HG02623 (cell line): Measurements from ENCODE around the gene GPR157.

Experiments used
- ATAC-seq: cut with Tn5 transposase; IDR thresholded peaks from one replicate; pipeline ENCODE4 v1.9.1; 2021; ENCODE audit warnings: moderate library complexity; ENCODE audit not compliant: unreplicated experiment

The GPR157 gene

DNA sequence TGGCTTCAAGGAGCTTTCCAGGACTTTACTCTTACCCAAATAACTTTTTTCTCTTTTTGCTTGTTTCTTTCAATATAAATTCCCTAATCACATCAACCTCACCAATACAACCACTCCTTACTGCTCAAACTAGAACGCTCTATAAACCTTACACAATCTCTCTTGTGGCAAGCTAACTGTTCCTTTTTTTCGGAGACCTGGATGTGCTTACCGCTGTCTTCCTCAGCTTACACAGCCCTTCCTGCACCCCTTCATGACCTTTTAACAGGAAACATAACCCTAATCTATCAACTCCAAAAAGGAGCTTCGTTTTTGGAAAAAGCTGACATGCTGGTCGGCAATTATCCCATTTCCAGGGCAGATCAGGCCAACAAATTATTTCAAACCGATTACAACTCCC lies 35.3 kb downstream of the GPR157 start:
- no peak for ATAC-seq

DNA sequence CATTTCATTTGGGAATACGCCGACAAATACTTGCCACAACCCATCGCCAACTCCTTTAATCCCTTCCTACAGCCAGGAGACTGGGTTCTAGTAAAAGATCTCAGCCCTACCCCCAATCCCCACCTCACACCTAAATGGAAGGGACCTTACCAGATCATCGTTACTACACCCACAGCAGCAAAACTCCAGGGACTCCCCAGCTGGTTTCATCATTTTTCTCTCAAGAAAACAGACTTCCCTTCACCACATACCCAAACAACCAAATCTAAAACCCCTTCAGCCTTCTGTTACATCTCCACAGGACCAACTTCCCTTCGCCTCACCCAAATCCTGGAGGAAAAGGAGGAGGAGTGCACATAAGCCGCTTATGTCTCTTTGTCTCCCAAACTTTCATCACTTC lies 35.8 kb downstream of the GPR157 start:
- no peak for ATAC-seq

DNA sequence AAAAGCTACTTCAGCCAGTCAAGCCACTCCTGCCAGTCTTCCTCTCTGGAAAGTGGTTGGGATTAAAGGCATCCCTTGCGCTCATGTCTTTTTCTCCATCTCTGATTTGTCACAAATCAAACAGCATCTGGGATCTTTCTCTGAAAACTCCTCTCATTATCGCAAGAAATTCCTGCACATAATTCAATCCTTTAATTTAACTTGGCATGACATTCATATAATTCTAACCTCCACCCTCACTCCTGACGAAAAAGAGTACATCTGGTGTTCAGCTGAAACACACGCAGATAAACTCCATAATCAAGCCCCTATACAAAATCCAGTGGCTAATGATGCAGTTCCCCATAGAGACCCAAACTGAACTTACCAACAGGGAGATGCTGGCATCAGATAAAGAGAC lies 40.1 kb downstream of the GPR157 start:
- no peak for ATAC-seq

DNA sequence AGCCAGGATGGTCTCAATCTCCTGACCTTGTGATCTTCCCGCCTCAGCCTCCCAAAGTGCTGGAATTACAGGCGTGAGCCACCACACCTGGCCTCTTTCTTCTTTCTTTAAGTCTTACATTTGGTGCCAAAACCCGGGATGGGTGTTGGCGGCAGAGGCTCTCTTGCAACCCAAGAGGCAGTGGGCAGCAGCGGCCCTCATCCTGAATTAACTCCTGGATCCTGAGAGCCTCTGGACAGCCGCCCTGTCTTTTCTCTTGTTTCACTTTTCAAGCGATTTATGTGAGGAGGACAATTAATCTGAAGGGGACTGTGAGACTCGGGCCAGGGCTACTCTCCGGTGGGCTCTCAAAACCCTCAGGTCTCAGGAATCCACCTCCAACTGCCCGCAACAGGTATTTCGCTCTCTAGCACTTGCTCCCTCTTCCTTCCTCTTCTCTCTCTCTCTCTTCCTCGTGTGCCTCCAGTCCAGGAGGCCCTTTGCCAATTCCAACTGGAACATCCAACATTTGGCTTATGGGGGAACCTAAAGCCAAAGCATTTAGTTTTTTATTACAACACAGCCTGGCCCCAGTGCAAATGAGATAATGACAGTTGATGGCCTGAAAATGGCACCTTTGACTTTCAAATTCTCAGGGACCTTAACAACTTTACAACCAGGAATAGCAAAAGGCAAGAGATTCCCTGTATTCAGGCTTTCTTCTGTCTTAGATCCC lies 41.3 kb downstream of the GPR157 start:
- no peak for ATAC-seq

DNA sequence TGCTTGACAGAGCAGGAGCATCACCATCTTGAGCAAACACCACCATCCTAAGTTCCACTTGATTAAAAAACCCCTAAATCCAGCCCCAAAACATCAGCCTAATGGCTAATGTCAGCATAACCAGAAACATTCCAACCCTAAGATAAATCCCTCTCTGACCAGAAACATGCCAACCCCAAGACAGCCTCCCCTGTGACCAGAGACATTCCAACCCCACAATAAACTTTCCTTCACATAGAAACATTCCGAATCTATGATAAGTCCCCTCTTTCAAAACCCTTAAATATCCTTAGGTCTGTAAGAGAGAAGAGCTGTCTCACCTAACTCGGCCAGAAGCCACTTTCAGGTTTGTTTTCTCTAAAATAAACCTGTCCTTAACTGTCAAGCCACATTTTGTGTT lies 42.1 kb downstream of the GPR157 start:
- no peak for ATAC-seq

DNA sequence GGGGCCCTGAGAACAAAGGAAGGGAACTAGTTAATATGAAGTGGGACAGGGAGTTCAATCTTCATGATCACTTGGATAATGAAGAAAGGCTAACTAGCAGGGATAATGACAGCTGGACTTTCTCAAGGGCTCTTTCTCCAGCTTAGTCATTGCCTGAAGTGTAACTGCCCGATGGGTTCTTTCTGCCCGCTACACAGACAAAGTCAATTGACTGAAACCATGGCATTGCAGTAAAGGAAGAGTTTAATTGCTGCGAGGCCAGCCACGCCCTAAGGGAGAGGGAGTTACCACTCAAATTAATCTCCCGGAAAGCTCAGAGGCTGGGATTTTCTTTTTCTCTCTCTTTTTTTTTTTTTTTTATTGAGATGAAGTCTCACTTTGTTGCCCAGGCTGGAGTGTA lies 42.9 kb downstream of the GPR157 start:
- no peak for ATAC-seq

DNA sequence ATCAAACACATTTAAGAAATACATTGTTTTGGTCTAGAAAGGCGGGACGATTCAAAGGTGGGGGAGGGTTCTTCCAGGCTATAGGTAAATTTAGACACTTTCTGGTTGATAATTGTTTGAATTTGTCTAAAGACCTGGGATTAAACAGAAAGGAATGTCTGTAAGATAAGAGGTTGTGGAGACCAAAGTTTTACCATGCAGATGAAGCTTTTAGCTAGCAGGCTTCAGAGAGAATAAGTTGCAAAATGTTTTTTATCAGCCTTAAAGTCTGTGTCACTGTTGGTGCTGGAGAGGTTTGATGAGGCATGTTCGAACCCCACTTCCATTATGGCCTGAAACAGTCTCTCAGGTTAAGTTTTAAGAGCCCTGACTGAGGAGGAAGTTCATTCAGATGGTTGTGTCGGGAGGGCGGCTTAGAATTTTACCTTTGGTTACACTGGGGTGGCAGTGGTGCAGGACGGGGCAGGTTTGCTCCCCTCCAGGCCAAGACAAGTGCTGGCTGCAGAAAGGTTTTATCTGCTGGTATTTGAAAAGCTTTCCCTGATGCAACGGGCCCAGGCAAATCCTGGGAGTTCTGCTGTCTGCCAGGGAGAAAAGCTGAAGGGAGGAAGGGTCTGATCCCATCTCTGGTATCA lies 43.5 kb downstream of the GPR157 start:
- ATAC-seq: no peak

DNA sequence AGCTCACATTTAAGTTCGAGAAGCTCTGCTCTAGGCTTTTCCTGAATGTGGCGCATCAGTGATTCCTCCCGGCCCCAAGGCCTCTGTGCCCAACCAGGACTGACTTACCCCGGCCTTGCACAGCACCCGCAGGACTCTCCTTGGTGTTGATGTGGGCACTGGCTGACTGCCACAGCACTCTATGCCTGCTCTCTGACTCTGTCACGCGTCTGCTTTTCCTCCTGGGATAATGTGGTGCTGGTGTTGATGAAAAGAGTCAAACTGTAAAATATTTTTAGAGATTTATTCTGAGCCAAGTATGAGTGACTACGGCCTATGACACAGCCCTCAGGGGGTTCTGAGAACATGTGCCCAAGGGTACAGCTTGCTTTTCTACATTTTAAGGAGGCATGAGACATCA lies 44.0 kb downstream of the GPR157 start:
- ATAC-seq: no peak

DNA sequence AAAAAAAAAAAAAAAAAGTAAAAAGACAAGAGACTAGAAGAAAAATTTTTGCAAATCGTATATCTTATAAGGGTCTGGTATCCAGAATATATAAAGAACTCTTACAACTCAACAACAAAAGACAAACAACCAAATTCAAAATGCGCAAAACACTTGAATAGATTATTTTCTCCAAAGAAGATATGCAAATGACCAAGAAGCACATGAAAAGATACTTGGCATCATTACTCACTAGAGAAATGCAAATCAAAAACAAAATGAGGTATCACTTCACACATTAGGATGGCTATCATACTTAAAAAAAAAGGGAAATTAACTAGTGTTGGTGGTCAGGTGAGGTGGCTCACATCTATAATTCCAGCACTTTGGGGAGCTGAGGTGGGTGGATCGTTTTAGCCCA lies 47.4 kb downstream of the GPR157 start:
- ATAC-seq: no peak

DNA sequence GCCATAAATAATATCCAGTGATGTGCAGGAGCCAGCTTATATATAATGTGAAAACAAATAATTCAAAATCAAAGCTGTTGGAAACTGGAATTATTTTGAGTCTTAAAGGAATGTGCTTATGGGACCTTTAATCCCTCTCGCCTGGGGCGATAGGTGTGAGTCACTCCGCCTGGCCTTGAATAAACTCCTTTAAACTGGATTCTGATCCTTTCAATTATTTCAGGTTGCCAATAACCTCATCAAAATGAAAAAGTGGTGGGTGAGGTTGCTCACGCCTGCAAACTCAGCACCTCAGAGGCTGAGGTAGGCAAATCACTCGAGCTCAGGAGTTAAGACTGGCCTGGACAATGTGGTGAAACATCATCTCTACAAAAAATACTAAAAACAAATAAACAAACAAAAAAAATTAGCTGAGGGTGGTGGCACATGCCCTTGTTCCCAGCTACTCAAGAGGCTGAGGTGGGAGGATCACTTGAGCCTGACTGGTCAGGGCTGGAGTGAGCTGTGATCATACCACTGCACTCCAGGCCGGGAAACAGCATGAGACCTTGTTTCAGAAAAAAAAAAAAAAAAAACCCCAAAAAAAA lies 48.1 kb downstream of the GPR157 start:
- no peak for ATAC-seq

DNA sequence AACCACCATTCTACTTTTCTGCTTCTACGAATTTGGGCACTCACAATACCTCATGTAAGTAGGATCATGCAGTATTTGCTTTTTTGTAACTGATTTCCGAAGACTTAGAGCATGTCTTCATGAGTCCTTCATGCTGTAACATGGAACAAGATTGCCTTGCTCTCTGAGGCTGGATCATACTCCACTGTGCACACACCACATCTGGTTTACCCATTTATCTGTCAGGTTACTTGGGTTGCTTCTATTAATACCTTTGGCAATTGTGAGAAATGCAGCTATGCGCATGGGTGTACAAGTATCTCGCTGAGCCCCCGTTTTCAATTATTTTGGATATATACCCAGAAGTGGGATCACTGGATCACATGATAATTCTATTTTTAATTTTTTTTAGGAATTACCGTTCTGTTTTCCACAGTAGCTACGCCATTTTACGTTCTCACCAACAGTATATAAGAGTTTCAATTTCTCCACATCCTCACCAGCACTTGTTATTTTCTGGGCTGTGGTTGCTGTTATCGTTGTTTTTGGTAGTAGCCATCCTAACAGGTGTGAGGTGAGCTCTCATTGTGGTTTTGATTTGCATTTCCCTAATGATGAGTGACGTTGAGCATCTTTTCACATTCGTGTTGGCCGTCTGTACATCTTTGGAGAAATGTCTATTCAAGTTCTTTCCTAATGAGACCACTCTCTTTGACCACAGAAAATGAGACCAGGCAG lies 48.8 kb downstream of the GPR157 start:
- peak; percentile 47 for ATAC-seq

DNA sequence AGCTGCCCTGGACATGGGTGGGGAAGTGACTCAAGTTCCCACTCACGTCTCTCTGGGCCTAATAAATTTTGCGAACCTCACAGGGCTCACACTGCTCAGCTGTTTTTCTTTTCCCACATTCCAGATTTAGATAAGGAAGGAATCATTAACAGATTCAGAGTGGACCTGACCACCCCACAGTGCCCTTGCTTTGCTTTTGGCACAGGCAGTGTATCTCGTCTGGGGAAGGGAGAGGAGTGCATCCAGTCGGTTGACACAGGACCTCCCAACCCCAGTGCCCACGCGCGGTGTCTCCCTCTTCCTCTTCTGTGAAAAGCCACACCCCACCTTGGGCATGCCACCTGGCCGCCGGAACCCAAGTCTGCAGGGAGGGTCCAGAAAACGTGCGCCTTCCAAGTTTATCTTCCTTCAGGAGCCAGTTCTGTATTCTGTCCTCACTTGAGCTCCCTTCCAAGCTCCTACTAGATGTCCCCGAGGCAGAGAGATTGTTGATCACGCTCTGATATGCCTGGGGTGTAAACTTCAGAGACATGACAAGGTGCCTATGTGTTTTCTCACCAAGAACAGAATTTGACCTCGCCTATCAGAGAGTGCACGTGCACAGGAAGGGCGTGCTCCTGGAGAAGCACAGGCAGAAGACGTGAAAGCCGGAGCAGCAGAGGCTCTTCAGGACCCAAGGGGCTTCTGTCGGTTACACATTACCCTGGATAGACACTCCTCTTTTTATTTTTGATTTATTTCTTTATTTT lies 50.0 kb downstream of the GPR157 start:
- ATAC-seq: no peak

DNA sequence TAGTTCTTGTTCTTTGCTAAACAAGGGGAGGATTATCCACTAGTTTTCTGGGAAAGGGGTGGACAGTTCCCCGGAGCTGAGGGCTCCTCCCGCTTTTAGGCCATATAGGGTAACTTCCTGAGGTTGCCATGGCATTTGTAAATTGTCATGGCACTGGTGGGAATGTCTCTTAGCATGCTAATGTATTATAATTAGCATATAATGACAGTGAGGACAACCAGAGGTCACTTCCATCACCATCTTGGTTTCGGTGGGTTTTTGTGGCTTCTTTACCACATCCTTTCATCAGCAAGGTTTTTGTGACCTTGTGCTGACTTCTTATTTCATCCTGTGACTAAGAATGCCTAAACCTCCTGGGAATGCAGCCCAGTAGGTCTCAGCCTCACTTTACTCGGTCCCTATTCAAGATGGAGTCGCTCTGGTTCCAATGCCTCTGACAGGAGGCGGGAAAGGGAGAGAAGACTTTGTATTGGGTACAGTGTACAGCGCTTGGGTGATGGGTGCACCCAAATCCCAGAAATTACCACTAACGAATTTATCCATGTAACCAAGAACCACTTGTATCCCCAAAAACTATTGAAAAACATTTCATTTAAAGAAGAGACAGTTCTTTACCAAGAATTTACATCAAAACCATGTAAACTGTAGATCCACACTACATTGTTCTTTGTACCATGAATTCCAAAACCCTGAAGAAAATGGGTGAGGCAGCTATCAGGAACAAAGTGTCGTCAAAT lies 50.7 kb downstream of the GPR157 start:
- peak; percentile 41 for ATAC-seq

DNA sequence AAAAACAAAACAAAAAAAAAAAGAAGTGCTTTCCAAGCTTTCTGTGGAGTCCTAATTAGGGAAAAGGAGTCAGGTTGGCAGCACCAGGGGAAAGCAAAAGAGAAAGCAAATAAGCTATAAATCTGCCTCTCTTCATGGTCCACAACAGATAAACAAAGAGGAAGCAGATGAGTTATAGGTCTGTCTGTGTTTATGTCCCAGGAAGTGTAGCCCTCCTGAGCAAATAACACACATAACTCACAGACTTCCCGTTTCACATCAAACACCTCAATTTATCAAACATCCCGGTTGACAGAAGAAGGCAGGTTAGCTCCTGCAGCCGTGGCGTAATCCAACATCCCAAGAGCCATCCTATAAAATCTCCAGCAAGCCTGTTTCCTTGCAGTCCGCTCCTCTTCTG lies 53.9 kb downstream of the GPR157 start:
- no peak for ATAC-seq

DNA sequence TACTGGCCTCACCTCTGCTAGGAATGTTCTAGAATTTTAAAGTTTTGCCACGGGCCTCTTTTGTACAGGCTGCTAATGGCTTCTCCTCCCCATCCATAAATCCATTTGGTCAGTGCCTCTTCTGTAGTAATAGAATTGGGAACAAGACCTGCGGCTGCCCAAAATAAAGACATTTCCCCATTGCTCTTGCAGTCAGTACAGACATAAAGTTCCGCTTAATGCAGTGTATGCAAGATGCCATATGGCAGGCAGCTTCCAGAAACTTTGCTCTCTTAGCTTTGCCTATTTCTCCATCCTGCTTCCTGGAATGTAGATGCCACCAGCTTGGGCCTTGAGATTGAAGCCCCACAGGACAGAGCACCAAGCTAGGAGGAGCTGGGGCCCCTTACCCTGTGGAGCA lies 55.8 kb downstream of the GPR157 start:
- ATAC-seq: no peak

DNA sequence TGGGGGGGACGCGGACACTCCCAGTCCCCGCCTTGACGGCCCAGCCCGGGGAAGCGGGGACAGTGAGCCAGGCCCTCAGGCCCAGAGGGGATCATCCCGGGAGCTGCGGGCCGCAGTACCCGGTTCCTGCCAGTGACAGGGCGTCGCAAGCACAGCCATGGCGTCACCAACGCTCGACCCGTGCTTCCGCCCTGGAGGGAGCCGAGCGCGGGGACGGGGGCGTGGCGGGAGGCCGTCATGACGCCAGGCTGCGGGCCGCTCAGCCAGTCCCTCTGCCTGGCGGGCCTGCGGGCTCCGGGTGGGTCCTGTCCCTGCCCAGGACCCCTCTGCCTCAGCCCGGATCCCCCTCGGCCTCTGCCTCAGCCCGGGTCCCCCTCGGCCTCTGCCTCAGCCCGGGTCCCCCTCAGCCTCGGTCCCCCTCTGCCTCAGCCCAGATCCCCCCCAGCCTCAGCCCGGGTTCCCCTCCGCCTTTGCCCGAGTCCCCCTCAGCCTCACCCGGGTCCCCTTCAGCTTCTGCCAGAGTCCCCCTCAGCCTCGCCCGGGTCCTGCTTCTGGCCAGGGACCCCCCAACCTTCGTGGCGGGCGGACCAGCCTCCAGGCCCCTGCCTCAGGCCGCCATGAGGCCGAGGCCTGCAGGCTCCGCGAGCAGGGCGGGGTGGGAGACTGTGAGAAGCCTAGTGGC lies 57.2 kb downstream of the GPR157 start:
- no peak for ATAC-seq

DNA sequence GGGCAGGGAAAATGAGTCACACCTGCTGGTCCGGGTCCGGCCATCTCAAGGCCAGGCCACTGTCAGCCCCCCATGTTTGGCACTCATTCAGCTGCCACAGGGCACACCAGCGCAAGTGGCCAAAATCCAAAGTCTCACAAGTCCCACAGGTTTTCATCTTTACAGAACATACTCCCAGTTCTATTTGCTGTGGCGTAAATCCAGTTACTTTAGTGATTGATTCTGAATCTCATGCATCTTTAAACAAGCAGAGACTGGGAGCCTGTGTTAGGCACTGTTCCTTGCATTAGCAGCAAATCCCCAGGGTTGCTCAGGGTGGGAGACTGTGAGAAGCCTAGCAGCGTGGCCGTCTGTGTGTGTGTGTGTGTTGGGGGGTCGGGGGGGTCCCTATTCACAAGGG lies 58.4 kb downstream of the GPR157 start:
- no peak for ATAC-seq

DNA sequence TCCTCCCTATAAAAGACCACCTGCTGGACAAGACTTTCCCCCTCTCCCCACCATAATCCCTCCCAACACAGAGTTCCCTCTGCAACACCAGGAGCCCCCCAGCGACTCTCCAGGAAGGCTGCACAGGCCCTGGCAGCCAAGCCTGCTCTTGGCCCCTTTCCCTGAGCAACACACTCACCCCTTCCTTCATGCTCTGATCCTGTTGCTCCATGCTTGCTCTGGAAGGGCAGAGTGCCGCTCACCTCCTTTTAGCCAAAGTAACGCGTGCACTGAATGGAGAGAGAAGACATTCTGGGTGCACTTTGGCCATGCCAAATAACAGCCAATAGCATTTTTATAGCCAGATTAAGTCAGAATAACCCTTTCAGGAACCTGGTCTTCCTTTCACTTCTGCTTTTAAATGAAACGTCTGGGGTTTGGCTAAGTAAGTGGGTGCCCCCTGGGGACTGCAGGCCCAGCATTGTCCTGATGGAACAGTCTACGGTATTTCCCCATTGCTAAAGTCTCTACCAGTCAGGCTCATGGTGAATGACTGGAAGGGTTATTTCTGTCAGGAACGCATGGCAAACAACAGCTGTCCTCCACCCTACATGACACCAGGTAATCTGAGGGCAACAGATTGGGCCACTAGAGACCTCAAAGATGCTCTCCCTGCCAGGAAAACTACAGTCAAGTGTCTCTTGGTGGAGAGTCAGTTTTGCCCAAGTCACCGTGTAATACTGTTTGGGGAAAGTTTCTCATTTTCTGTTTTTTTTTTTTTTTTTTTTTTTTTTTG lies 59.4 kb downstream of the GPR157 start, which contains the start of gene SLC2A5:
TSS of gene SLC2A5 (minus strand) at position 310 of the 775 bp plus-strand sequence. CDS start at position 211, 99 bp downstream.
- ATAC-seq: peak; percentile 88

DNA sequence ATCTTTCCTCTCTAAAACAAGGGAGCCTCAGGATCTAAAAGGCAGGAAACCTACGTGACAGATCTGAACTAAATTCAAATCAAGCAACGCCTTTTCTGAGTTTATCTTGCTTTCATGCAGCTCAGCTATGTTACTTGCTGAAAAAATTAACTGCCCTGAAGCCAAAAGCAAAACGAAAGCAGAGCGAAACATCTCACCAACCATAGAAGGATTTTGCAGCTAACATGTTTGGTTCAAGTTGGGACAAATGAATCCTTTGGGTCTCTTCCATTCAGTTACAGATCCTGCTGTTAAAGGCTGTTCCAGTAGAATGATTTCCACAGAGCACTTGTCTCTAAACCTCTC lies 59.9 kb downstream of the GPR157 start:
- ATAC-seq: no peak
